Measurements from ENCODE around the gene XKR8. TPM values are rescaled to one million over a fixed set of nuclear protein-coding genes. Genes with fewer than 3 reads are reported as not detected.

XKR8 gene
- total RNA-seq, 1 experiment from 2014 or later, result 17.2 TPM

DNA sequence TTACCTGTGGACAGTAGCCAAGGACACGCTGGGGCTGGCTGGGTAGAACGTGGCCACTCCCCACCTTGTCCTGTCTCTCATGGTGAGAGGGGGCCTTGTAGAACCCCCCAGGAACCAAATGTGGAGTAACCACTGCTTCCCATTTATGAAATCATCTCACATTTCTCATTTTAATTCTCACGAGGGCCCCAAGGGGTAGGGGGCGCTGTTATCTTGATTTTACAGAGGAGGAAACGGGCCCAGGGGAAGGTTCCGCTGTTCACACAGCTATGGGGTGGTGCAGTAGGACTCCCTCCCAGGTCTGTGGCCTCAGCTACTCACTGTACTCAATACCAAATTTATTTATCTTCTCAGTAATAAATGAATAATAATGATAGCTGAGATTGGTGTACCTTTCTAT, 19.5 kb upstream of the XKR8 start:
- Mint-ChIP-seq H3K4me1 (peaks cover 42 to 46% of the 10 kb centered on the region in 2 experiments), H3K4me3 (no peak overlapping the region), H3K9me3 (no peaks in the 10 kb centered on the region), H3K27me3 (ENCODE audit: low read depth) (peaks cover 2% of the 10 kb centered on the region; the same call in 1 of the 2 replicates), H3K36me3 (ENCODE audit: insufficient read depth in 1 of 3, low read depth in 3 of 3) (peaks cover 4 to 36% (median 34%) of the 10 kb centered on the region in 3 experiments; a peak in 6 of 7 replicates), H3K27ac (peak overlapping the region; percentile 45 to 92 (median 80); a peak in 6 of 7 replicates)
- no peak overlapping the region for H3T11ph ChIP-seq (ENCODE audit: low read length)
- H3K18ac ChIP-seq (ENCODE audit: insufficient read length, low read depth, low read length), result no peak overlapping the region
- H3K27me3 ChIP-seq (ENCODE audit: insufficient read depth, low read length), result no peaks in the 10 kb centered on the region
- no peak overlapping the region for H3K27ac ChIP-seq (ENCODE audit: insufficient read length, low read depth, low read length)
- H2BK12ac ChIP-seq (ENCODE audit: insufficient read length, low read depth, low read length), result no peak overlapping the region
- H3K79me2 ChIP-seq (ENCODE audit: insufficient read depth, low read length), result peaks cover 2% of the 10 kb centered on the region; the same call in 1 of the 2 replicates
- no peak overlapping the region for H3K14ac ChIP-seq (ENCODE audit: insufficient read depth, low read length)
- H4K20me1 ChIP-seq (ENCODE audit: control insufficient read depth, insufficient read depth, insufficient read length), result no peaks in the 10 kb centered on the region
- H3K23me2 ChIP-seq (ENCODE audit: insufficient read length, low read depth, low read length, poor library complexity, severe bottlenecking), result peaks cover 10% of the 10 kb centered on the region
- H3K56ac ChIP-seq (ENCODE audit: insufficient read length, low read depth, low read length), result no peak overlapping the region
- H3K4me2 ChIP-seq (ENCODE audit: insufficient read depth, insufficient read length, low read length), result no peak overlapping the region
- H3K79me1 ChIP-seq (ENCODE audit: insufficient read depth, low read depth, low read length, poor library complexity, severe bottlenecking), result peaks cover 4% of the 10 kb centered on the region
- TF ChIP-seq, protein P1, sequence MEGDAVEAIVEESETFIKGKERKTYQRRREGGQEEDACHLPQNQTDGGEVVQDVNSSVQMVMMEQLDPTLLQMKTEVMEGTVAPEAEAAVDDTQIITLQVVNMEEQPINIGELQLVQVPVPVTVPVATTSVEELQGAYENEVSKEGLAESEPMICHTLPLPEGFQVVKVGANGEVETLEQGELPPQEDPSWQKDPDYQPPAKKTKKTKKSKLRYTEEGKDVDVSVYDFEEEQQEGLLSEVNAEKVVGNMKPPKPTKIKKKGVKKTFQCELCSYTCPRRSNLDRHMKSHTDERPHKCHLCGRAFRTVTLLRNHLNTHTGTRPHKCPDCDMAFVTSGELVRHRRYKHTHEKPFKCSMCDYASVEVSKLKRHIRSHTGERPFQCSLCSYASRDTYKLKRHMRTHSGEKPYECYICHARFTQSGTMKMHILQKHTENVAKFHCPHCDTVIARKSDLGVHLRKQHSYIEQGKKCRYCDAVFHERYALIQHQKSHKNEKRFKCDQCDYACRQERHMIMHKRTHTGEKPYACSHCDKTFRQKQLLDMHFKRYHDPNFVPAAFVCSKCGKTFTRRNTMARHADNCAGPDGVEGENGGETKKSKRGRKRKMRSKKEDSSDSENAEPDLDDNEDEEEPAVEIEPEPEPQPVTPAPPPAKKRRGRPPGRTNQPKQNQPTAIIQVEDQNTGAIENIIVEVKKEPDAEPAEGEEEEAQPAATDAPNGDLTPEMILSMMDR (conservative IDR thresholded peaks at IDR 0.05), result peak; percentile 65
- H2AFZ ChIP-seq (ENCODE audit: low read length), result no peak overlapping the region
- no peak overlapping the region for H4K5ac ChIP-seq (ENCODE audit: insufficient read length, low read depth, low read length)
- no peak overlapping the region for H3K23ac ChIP-seq (ENCODE audit: insufficient read length, low read depth, low read length)
- no CpG with 5 or more reads among the region's 6 CpGs for WGBS (ENCODE audit: extremely low coverage, insufficient read length, low lambda C conversion rate)
- no peak overlapping the region for H2AK5ac ChIP-seq (ENCODE audit: insufficient read length, low read length)
- no peak overlapping the region for H2BK120ac ChIP-seq (ENCODE audit: low read depth, low read length, poor library complexity, severe bottlenecking)
- H3K4me1 ChIP-seq (ENCODE audit: insufficient read depth, low read length), result peaks cover 6% of the 10 kb centered on the region; the same call in 1 of the 2 replicates
- H2BK5ac ChIP-seq (ENCODE audit: insufficient read length, low read length), result no peak overlapping the region
- no peaks in the 10 kb centered on the region for H3K9me3 ChIP-seq (ENCODE audit: control insufficient read depth, low read depth, low read length)
- H3K4ac ChIP-seq (ENCODE audit: low read depth, low read length), result no peak overlapping the region
- no peak overlapping the region for H4K8ac ChIP-seq (replicated peaks; ENCODE audit: insufficient read length, low read depth, low read length)
- H3K9ac ChIP-seq (ENCODE audit: extremely low read depth, insufficient read length, low read length), result no peak overlapping the region
- H2BK15ac ChIP-seq (ENCODE audit: low read depth, low read length), result no peak overlapping the region
- DNase-seq, result no peak
- H4K91ac ChIP-seq (ENCODE audit: insufficient read length, low read depth, low read length), result no peak overlapping the region
- H2BK20ac ChIP-seq (ENCODE audit: low read depth, low read length, poor library complexity, severe bottlenecking), result no peak overlapping the region
